IPS DF 19.7 (cell line): ENCODE data around the gene KRT82.
"Not testable (repeated sequence)": the region's sequence is repeated elsewhere in the genome, so short reads cannot be mapped to it uniquely, and the experiment has no call there.

Source experiments
- DNase-seq: peaks from one replicate; pipeline ENCODE4 v3.0.0-alpha.2; 2013; ENCODE audit warnings: low read depth, low spot score

KRT82 gene

DNA sequence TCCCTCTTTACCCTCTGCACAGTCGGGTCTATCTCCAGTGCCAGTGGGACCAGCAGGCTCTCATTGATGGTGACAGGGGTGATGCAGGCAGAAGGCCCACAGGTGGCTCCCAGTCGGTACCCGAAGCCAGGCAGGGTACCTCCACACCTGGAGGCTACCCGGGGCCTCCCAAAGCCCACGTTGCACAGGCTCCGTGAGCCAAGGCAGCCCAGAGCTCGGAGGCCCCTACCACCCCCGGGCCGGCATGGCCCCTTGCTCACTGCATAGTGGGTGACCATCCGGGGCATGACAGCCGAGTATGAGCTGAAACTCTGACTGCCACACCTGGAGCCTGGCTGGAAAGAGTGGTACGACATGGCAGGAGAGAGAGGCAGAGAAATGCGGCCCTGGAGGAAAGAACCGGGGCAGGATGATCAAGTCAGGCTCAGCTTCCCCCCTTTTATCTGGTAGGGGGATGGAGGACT lies at the start of gene KRT82:
KRT82 (minus strand) TSS at position 414 of the 464 bp plus-strand sequence; CDS start at position 356, 58 bp downstream.
- no peak for DNase-seq

DNA sequence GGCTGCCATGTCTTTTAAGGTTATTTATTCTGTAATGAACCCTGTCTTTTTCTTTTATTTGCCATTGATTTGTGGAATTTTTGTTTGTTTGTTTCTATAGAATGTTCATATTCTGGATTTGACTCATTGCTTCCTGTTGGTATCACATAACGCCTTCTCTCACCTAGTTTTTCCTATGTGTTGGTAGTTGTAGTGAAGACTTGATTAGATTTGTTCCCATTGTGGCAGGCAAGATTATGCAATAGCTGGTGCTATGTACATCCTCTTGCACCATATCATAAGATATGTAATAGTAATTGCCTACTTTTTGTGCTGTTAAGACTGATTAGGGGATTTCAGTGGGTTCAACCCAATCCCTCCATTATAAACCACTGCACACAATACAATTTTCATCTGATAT lies 49.7 kb upstream of the KRT82 start:
- no peak for DNase-seq

GRCh38 chr12:52454411-52455201 lies 48.5 kb upstream of the KRT82 start:
- no peak for DNase-seq

- no peak for DNase-seq
Observed at GRCh38 chr12:52452101-52452500, 46.0 kb upstream of the KRT82 start, which contains the start of gene KRT6B. Gene KRT6B, minus strand, starts transcription at chr12:52452146. Its CDS starts 68 bp downstream, at chr12:52452078.

GRCh38 chr12:52448228-52448627 lies 42.1 kb upstream of the KRT82 start:
- DNase-seq = no peak

DNA sequence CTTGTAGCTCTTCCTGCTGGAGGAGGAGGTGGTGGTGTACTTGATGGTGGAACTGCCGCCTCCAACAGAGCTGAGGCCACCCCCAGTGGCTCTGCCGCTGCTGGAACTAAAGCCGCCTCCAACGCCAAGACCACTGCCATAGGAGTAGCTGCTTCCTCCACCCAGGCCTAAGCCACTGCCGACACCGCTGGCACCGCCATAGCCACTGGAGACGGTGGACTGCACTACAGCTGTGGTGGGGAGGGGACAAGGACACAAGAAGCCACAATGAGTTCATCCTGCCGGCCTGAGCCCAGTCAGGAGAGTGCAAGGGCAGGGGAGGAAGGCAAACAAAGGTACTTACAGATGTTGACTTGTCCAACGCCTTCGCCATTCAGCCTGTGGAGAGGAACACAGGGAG lies 41.1 kb upstream of the KRT82 start:
- DNase-seq = not testable (repeated sequence)

DNA sequence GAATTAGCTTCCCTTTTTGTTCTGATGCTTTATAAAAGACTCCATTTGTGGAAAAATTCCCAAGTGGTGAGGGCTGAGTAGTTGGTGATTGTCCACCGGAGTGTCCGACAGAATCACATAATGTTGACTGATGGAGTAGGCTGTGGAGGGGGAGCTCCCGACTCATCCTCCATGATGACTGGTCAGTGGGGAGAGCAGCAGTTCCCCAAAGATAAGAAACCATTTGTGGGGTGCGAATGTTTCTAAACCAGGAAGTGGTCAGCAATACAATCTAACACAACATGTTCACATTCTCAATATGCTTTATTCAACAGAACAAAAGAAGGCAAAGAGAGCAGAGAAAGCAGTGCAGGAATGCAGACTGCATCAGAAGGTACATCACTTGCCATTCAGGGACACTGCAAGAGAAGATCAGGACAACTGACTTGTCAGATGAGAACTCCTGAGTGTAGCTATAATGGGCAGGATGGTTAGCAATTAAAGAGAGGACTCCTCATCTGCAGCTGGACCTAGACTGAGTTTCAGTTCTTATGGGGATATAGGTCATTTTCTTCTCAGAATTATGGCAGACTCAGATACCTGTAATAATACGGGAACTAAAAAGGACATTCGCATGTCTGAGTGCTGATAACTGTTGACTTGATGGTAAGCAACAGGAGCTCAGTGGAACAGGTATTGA lies 40.4 kb upstream of the KRT82 start:
- DNase-seq = no peak

DNA sequence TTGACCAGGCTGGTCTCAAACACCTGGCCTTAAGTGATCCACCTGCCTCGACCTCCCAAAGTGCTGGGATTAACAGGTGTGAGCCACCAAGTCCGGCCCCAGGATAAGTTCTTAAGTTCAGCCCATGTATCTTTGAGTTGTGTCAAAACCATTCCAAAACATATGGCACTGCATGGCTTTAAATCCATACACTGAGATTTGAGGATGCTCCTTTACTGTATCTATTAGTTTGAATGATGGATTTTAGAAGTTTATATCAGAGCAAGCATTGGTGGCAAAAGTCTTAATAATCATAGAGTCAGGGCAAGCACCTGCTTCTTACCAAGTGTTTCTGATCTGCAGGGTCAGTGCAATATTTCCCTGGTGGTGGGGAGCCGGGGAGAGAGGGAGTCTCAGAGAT lies 39.7 kb upstream of the KRT82 start:
- DNase-seq = no peak

GRCh38 chr12:52444647-52445595 lies 38.8 kb upstream of the KRT82 start:
- no peak for DNase-seq

DNA sequence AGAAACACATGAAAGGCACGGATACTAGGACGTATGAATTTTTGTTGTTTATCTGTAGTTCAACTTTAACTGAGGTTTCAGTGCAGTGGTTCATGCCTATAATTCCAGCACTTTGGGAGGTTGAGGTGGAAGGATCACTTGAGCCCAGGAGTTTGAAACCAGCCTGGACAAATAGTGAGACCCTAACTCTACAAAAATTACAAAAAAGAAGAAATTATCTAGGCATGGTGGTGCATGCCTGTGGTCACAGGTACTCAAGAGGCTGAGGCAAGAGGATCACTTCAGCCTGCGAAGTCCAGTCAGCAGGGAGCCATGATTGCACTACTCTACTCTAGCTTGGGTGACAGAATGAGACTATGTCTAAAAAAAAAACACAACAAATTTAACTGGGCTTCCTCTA lies 37.8 kb upstream of the KRT82 start:
- no peak for DNase-seq

DNA sequence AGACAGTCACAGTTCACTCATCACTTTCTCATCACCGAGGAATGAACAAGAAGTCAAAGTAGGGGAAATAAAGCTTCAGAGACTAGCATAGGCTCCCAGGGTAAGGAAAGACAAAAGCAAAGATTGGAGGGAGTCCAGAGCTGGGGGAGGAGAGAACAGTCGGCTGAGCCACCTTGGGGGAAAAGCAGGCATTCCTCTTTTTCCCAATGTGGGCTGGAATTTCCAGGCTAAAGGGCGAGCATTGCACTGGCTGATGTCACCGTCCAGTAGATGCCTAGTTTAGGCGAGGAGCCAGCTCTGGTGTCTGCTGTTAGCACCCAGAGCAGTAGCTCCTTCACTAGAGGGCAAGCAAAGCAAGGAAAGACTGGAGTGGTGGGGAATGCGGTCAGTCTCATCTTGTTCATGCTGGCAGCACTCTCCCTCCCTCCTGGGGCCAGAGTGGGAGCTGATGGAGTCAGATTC lies 36.5 kb upstream of the KRT82 start:
- peak; percentile 64 for DNase-seq

DNA sequence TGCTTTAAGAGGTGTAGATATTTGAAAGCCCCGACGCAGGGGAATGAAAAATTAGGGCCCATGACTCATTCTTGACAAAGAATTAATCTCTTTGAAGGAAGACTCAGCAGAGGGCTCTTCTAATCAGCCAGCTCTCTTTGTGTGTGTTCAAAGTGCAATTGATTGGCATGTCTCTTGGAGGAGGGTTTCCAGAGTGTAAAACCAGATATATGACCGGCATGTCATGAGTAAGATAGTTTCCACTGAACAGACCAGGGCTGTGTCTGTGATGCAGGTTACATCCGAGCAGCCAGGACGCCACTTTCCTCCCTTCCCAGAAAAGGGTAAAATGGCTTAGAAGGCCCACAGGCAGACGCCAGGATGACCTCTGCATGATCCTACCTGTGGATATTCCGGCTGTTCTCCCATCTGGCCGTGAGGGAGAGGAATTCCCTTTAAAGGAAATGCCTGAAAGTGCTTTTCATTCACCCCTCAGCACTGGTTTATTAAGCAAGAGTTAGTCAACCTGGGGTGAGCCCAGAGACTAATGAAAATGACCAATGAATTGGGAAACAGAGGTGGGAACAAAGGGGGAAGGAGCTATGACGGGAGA lies 35.3 kb upstream of the KRT82 start:
- no peak for DNase-seq

GRCh38 chr12:52440821-52441319 lies 34.7 kb upstream of the KRT82 start:
- DNase-seq = no peak

GRCh38 chr12:52439845-52440244 lies 33.7 kb upstream of the KRT82 start:
- no peak for DNase-seq

DNA sequence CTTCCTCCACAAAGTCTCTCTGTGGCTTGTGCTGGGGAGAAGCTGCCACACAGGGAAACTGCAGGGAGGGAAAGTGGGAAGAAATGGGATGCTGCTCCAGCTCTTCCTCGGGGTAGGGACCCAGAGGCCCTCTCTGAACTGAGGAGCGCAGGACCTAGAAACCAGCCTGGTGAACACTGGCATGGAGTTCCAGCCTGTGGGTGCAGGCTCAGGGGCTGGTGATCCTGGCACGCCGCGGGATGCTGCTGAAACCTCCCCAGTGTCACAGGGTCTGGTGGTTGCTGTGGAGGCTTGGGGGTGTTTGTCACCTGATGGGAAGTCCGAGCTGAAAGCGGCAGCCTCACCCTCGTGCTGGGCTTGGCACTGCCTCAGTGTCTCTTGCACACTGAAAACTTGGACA lies 33.3 kb upstream of the KRT82 start:
- DNase-seq = no peak

DNA sequence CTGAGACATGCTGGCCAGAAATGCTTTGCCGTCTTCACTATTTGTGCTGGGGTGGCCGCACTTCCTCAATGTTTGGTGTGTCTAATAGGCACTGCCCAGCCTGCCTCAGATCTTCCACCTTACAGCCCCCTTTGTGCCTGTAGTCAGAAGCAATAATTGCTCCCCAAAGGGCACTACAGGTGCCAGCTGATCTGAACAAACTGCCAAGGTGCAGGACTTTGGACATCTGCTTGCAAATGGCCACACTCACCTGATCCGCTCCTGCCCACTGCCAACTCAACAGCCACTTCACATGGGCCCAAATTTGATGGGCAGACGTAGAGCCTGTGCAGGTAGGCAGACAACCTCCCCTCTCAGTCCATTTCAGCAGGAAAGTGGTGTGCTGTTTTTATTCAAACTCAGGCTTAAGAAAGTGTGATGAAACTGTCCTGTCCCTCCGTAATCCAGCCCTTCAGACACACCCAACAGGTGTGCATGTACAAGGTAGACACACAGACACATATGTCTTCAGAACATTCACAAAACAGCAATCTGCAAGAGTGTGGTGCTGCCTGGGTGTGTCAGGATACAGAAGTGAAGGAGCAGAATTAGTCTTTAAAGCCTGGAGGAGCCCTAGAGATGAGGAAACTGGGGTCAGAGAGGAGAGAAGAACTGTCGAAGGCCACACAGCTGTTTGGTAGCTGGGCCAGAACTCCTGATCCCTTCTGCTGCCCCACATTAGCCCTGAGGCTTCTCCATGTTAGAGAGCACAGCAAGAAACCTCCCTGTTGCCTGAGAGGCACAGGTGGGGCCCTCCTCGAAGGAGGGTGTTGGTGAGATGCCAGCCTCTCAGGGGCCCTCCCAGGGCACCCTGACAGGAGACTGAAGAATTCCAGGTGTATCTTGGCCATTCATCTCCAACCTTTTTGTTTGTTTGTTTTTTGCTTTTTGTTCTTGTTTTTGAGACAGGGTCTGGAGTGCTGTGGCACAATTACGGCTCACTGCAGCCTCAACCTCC lies 32.5 kb upstream of the KRT82 start:
- DNase-seq = no peak

DNA sequence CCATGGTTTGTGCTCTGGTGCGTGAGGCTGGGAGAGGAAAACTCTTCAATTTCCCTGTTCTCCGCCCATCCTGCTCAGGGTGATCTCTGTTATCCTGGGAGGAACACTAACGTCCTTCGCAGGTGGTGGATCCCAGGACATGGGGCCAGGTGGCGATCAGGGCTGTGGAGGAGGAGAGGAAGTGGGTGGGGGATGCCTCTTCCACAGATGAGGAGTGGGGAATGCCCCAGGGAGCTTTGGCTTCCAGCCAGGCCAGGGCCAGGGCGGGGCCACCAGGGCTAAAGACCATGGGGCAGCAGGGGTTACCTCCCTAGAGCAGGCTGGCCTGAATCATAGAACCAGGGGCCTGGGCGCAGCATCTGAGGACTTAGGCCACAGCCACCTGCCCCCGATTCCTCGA lies 31.4 kb upstream of the KRT82 start:
- DNase-seq = no peak

DNA sequence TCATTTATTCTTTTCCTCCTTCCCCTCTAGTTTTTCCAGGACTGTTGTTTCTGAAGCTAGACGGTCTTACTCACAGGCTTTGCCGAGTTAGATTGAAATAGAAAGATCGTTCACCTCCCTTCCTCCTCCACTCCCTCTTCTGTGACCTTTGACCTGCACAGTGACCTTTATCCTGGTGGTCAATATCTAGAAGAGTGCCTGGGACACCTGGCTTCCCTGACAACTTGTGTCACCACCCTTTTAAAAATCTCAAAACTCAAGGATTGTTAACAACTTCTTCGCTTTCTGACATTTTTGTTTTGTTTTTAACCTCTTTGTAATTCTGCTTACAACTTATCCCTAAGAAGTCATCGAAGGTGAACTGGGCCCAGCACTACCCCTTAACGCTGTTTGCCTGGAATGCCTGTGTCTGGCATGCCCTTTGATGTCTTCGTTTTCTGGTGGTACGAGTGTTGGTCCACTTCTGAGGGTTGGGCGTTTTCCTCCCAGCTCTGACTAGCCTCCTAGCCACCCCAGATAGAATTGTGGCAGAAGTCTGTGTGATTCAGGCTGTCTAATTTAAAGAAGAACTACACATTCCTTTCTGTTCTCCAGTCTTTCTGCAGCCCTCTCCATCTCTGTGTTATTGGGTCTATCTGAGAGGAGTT lies 30.8 kb upstream of the KRT82 start:
- DNase-seq = no peak
